GM12873 (cell line): ENCODE results near the gene PADI6.

Source experiments
- CTCF ChIP-seq: IDR thresholded peaks from 2 replicates; pipeline ENCODE4 v1.5.1; 2012; ENCODE audit warnings: low read depth, mild to moderate bottlenecking, moderate library complexity, low read length, control low read depth; ENCODE audit not compliant: insufficient read depth; ENCODE audit errors: missing control alignments

The PADI6 gene

GRCh38 chr1:17438318-17439249 lies 66.6 kb downstream of the PADI6 start:
- no peak for TF ChIP-seq CTCF

GRCh38 chr1:17439250-17440073 lies 67.5 kb downstream of the PADI6 start, which contains the start of gene RCC2:
Gene RCC2 (minus strand): TSS chr1:17439677. CDS start chr1:17438514, 1,163 bp downstream.
- peak; percentile 31 for TF ChIP-seq CTCF

- TF ChIP-seq CTCF: no peak
Observed at GRCh38 chr1:17440074-17440826, 68.3 kb downstream of the PADI6 start.

- TF ChIP-seq CTCF: no peak
Observed at GRCh38 chr1:17440827-17441168, 68.8 kb downstream of the PADI6 start.

GRCh38 chr1:17441265-17441992 lies 69.4 kb downstream of the PADI6 start:
- peak; percentile 9 for TF ChIP-seq CTCF

- TF ChIP-seq CTCF: no peak
Observed at GRCh38 chr1:17441993-17442357, 70.0 kb downstream of the PADI6 start.
